Testis (tissue), 3 donors: ENCODE results near the gene XRCC4. TPM values are rescaled to one million over a fixed set of nuclear protein-coding genes. Genes with fewer than 3 reads are reported as not detected.

Source experiments
- DNase-seq: peaks from one replicate; pipeline ENCODE4 v3.0.0-alpha.2; 2019
- H3K27ac ChIP-seq, 2 donors: fragments of 200-600 bp; sonication (generic); one replicate each; pipeline ENCODE4 v1.5.1; 2019
- H3K27me3 ChIP-seq: fragments of 200-600 bp; sonication (generic); one replicate; pipeline ENCODE4 v1.5.1; 2019
- H3K36me3 ChIP-seq: fragments of 200-600 bp; sonication (generic); one replicate; pipeline ENCODE4 v1.5.1; 2017; ENCODE audit warnings: low read depth; ENCODE audit errors: missing control alignments
- H3K4me1 ChIP-seq: fragments of 200-600 bp; sonication (generic); one replicate; pipeline ENCODE4 v1.5.1; 2019
- H3K4me3 ChIP-seq, 2 donors: fragments of 200-600 bp; sonication (generic); one replicate each; pipeline ENCODE4 v1.5.1; 2017 to 2019
- H3K9me3 ChIP-seq: fragments of 200-600 bp; sonication (generic); one replicate; pipeline ENCODE4 v1.5.1; 2017
- POLR2A ChIP-seq: fragments of 450-650 bp; IDR thresholded peaks from one replicate; pipeline ENCODE4 v1.6.1; 2017; ENCODE audit warnings: antibody characterized with exemption, mild to moderate bottlenecking, moderate library complexity
- WGBS, 2 donors: methylation state at CpG; one replicate each; pipeline ENCODE4 v1.1.5; 2018; 5-methylcytosine and 5-hydroxymethylcytosine counted together
- intact Hi-C: fragments of 100-400 bp; cut with DNase I; formaldehyde crosslinking; loops from one replicate; pipeline ENCODE4 v1.15.1; 2023; ENCODE audit warnings: low total_unique reads
- polyA plus RNA-seq: library from polyadenylated mRNA; stranded (reverse); fragments of 350-450 nt; fragmentation: Illumina TruSeq; extraction: RNeasy Lipid Tissue Mini Kit (QIAGEN cat#74804); gene quantifications from one replicate; pipeline ENCODE4 v1.2.3, GENCODE V29; 2014; ENCODE audit warnings: low read depth, low replicate concordance; ENCODE audit not compliant: insufficient read depth
- total RNA-seq, 2 donors: library from RNA; depleted of rRNA; stranded (reverse); fragments of >200 nt; gene quantifications; one replicate each; pipeline ENCODE4 v1.2.3, GENCODE V29; 2016
- TF ChIP-seq, protein P1 (sequence below), 3 experiments: fragments of 450-650 bp in 2 of 3; fragments of 200-600 bp in 1 of 3; sonication (generic) in 1 of 3; IDR thresholded peaks; one replicate each; pipeline ENCODE4 v1.5.1; 2016 to 2019; ENCODE audit warnings: antibody characterized with exemption in 3 of 3, mild to moderate bottlenecking in 2 of 3, moderate library complexity in 1 of 3

Gene XRCC4
- total and polyA plus RNA-seq, 3 donors from 2014 or later: 14.2 to 23.3 (median 17.1) TPM

DNA sequence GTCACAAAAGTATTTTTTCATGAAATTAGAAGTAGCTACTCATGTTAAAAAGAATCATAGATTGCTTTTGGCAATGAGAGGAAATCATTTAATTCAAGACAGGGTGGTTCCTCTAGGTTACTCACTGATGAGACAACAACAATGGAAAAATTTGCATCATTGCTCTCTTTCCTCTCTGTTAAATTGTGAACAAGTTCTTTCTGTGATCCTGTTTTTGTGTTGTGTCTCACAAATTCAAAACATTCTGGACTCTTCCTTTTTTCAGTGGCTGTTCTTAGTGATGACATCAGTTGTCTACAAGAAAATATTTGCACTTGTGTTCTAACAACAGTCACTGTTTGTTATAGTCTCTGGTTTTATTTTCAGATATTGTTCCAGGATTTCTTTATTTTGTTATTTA lies 95.3 kb downstream of the XRCC4 start:
- H3K4me1 ChIP-seq: peaks cover 3% of the 10 kb centered on the region
- no peaks in the 10 kb centered on the region for H3K36me3 ChIP-seq
- no peaks in the 10 kb centered on the region for H3K9me3 ChIP-seq
- TF ChIP-seq, protein P1, sequence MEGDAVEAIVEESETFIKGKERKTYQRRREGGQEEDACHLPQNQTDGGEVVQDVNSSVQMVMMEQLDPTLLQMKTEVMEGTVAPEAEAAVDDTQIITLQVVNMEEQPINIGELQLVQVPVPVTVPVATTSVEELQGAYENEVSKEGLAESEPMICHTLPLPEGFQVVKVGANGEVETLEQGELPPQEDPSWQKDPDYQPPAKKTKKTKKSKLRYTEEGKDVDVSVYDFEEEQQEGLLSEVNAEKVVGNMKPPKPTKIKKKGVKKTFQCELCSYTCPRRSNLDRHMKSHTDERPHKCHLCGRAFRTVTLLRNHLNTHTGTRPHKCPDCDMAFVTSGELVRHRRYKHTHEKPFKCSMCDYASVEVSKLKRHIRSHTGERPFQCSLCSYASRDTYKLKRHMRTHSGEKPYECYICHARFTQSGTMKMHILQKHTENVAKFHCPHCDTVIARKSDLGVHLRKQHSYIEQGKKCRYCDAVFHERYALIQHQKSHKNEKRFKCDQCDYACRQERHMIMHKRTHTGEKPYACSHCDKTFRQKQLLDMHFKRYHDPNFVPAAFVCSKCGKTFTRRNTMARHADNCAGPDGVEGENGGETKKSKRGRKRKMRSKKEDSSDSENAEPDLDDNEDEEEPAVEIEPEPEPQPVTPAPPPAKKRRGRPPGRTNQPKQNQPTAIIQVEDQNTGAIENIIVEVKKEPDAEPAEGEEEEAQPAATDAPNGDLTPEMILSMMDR (IDR thresholded peaks at IDR 0.05): no peak
- TF ChIP-seq POLR2A: no peak
- intact Hi-C loops: no loop called here
- no peak overlapping the region for H3K4me3 ChIP-seq
- H3K27ac ChIP-seq: no peak overlapping the region
- no peaks in the 10 kb centered on the region for H3K27me3 ChIP-seq
- no peak for DNase-seq

GRCh38 chr5:83173826-83174225 lies 96.5 kb downstream of the XRCC4 start:
- DNase-seq: no peak
- Histone ChIP-seq H3K4me1 (peaks cover 3% of the 10 kb centered on the region), H3K36me3 (no peaks in the 10 kb centered on the region), H3K27me3 (no peaks in the 10 kb centered on the region), H3K4me3 (no peak overlapping the region), H3K27ac (no peak overlapping the region), H3K9me3 (no peaks in the 10 kb centered on the region)
- TF ChIP-seq, protein P1 (IDR thresholded peaks at IDR 0.05): no peak
- TF ChIP-seq POLR2A: no peak
- 93 to 96% methylated on average over 2 of the region's 2 CpGs for WGBS, 2 donors
- intact Hi-C loops: no loop called here

DNA sequence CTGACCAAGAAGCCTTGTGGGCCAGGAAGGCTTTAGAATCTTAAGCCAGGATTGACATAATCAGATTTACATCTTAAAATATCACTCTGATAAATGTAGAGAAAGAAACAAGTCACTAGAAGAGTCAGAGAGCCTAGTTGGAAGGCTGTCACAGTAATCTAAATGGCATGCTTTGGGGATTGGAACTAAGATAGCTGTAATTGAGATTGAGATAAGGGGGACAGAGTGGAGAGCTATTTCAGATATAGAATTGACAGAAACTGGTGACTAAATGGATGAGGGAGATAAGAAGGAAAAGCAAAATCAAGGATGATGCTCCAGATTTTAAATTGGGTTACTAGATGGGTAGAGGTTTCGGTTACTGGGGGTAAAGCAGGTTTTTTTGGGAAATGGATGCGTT lies 100.5 kb downstream of the XRCC4 start:
- 92 to 97% methylated on average over 2 of the region's 2 CpGs for whole genome bisulfite sequencing, 2 donors
- intact Hi-C loops: no loop called here
- no peak overlapping the region for H3K4me3 ChIP-seq
- H3K9me3 ChIP-seq: no peaks in the 10 kb centered on the region
- H3K36me3 ChIP-seq: no peaks in the 10 kb centered on the region
- H3K27me3 ChIP-seq: no peaks in the 10 kb centered on the region
- no peaks in the 10 kb centered on the region for H3K4me1 ChIP-seq
- TF ChIP-seq POLR2A: no peak
- TF ChIP-seq, protein P1 (IDR thresholded peaks at IDR 0.05): no peak
- no peak overlapping the region for H3K27ac ChIP-seq
- DNase-seq: no peak

GRCh38 chr5:83179966-83180365 lies 102.6 kb downstream of the XRCC4 start:
- no peak for DNase-seq
- Histone ChIP-seq H3K36me3 (no peaks in the 10 kb centered on the region), H3K4me1 (no peaks in the 10 kb centered on the region), H3K9me3 (no peaks in the 10 kb centered on the region), H3K4me3 (no peak overlapping the region), H3K27ac (no peak overlapping the region), H3K27me3 (no peaks in the 10 kb centered on the region)
- intact Hi-C loops: no loop called here
- no peak for TF ChIP-seq POLR2A
- TF ChIP-seq, protein P1 (IDR thresholded peaks at IDR 0.05): no peak

DNA sequence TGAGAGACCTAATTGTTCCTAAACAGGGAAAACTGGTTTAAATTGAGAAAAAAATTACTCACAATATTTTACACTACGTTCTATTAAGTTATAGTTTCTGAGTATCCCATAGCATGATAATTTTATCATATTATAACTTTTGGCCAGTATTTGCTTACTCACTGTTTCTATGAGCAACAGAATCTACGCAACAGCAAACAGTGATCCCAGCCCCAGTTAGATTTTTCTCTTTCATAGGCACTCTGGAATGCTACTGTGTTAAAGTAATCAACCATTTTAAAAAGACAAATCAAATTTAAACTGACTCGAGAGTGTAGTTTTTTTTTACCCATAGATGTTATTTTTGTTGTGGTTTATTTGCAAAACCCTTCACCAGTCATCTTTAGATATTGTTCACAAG lies 107.2 kb downstream of the XRCC4 start:
- Histone ChIP-seq H3K36me3 (no peaks in the 10 kb centered on the region), H3K4me1 (no peaks in the 10 kb centered on the region), H3K27ac (no peak overlapping the region), H3K9me3 (no peaks in the 10 kb centered on the region), H3K4me3 (no peak overlapping the region), H3K27me3 (no peaks in the 10 kb centered on the region)
- intact Hi-C loops: no loop called here
- no peak for DNase-seq
- WGBS, 2 donors: 78 to 90% methylated on average over 3 of the region's 3 CpGs
- TF ChIP-seq, protein P1 (IDR thresholded peaks at IDR 0.05): no peak
- TF ChIP-seq POLR2A: no peak
